WTC11 (cell line): ENCODE measurements around the gene MRPL24. TPM values are rescaled to one million over a fixed set of nuclear protein-coding genes. Genes with fewer than 3 reads are reported as not detected.

ENCODE experiments used
- ATAC-seq: fragments of 200-7000 bp; cut with Tn5 transposase; 2 replicates; pipeline ENCODE4 v1.10.0; 2021; ENCODE audit warnings: mild to moderate bottlenecking, moderate library complexity
- Bru-seq: library from RNA; stranded (reverse); fragments of 400-500 nt; gene quantifications from one replicate; lab custom pipeline; 2021; lab: Mats Ljungman, UMichigan
- CTCF ChIA-PET: fragments of 300-600 bp; sonication (Branson Sonifier 250); formaldehyde crosslinking; loops from one replicate; lab custom pipeline; 2021; ENCODE audit warnings: antibody characterized with exemption; lab: Charles Lee
- POLR2A ChIA-PET: fragments of 350-600 bp; sonication (Branson Sonifier 250); formaldehyde crosslinking; loops from one replicate; lab custom pipeline; 2021; ENCODE audit warnings: antibody characterized with exemption; lab: Charles Lee
- DNase-seq: peaks from one replicate; pipeline ENCODE4 v3.0.0; 2021; ENCODE audit warnings: low spot score
- H3K27ac Mint-ChIP-seq: 2 replicates; pipeline ENCODE4 v1.8.0; 2021; ENCODE audit warnings: mixed read lengths
- H3K27me3 Mint-ChIP-seq: 2 replicates; pipeline ENCODE4 v1.8.0; 2021; ENCODE audit warnings: low read depth, mild to moderate bottlenecking, moderate library complexity, mixed read lengths
- H3K36me3 Mint-ChIP-seq: 2 replicates; pipeline ENCODE4 v1.8.0; 2021; ENCODE audit warnings: mixed read lengths
- H3K4me1 Mint-ChIP-seq: 2 replicates; pipeline ENCODE4 v1.8.0; 2022; ENCODE audit warnings: mixed read lengths
- H3K4me3 Mint-ChIP-seq: 2 replicates; pipeline ENCODE4 v1.8.0; 2021; ENCODE audit warnings: mild to moderate bottlenecking, moderate library complexity, mixed read lengths
- H3K9me3 Mint-ChIP-seq: 2 replicates; pipeline ENCODE4 v1.8.0; 2021; ENCODE audit warnings: mixed read lengths
- ATF6 ChIP-seq: sonication (generic); formaldehyde crosslinking; IDR thresholded peaks from 2 replicates; pipeline ENCODE4 v1.8.1; 2023; ENCODE audit warnings: mild to moderate bottlenecking, missing genetic modification reagents
- CBFB ChIP-seq: sonication (generic); formaldehyde crosslinking; IDR thresholded peaks from 2 replicates; pipeline ENCODE4 v1.8.1; 2022; ENCODE audit warnings: mild to moderate bottlenecking, low read depth, missing genetic modification reagents
- CDX4 ChIP-seq: fragments of 250-450 bp; sonication (Bioruptor Pico); IDR thresholded peaks from 2 replicates; pipeline ENCODE4 v1.9.0; 2021; ENCODE audit warnings: moderate library complexity, mild to moderate bottlenecking, inconsistent platforms, borderline replicate concordance
- CREB1 ChIP-seq: sonication (generic); formaldehyde crosslinking; IDR thresholded peaks from 2 replicates; pipeline ENCODE4 v1.8.0; 2023; ENCODE audit warnings: mild to moderate bottlenecking, missing genetic modification reagents
- E2F1 ChIP-seq: sonication (generic); formaldehyde crosslinking; IDR thresholded peaks from 2 replicates; pipeline ENCODE4 v1.8.0; 2022; ENCODE audit warnings: mild to moderate bottlenecking, missing genetic modification reagents
- FOXK1 ChIP-seq: sonication (generic); formaldehyde crosslinking; IDR thresholded peaks from 2 replicates; pipeline ENCODE4 v1.8.0; 2022; ENCODE audit warnings: mild to moderate bottlenecking, moderate library complexity, missing genetic modification reagents
- HMGXB4 ChIP-seq: sonication (generic); formaldehyde crosslinking; IDR thresholded peaks from 2 replicates; pipeline ENCODE4 v1.8.1; 2023; ENCODE audit warnings: mild to moderate bottlenecking, moderate library complexity, missing genetic modification reagents
- IRF2 ChIP-seq: sonication (generic); formaldehyde crosslinking; IDR thresholded peaks from 2 replicates; pipeline ENCODE4 v1.8.0; 2022; ENCODE audit warnings: low read depth, missing genetic modification reagents, borderline replicate concordance
- NFE2L1 ChIP-seq: sonication (generic); formaldehyde crosslinking; IDR thresholded peaks from 2 replicates; pipeline ENCODE4 v1.8.1; 2023; ENCODE audit warnings: missing genetic modification reagents
- NFYB ChIP-seq: sonication (generic); formaldehyde crosslinking; conservative IDR thresholded peaks from 2 replicates; pipeline ENCODE4 v1.8.0; 2022; ENCODE audit warnings: low read depth, missing genetic modification reagents
- PRRX2 ChIP-seq: fragments of 250-450 bp; sonication (Bioruptor Pico); IDR thresholded peaks from 2 replicates; pipeline ENCODE4 v1.8.0; 2021; ENCODE audit warnings: mild to moderate bottlenecking
- RORB ChIP-seq: fragments of 250-450 bp; sonication (Bioruptor Pico); IDR thresholded peaks from 2 replicates; pipeline ENCODE4 v1.9.0; 2021; ENCODE audit warnings: mild to moderate bottlenecking
- SMAD3 ChIP-seq: sonication (generic); formaldehyde crosslinking; IDR thresholded peaks from 2 replicates; pipeline ENCODE4 v1.8.0; 2022; ENCODE audit warnings: missing genetic modification reagents, mild to moderate bottlenecking, borderline replicate concordance
- SMAD4 ChIP-seq: sonication (generic); formaldehyde crosslinking; IDR thresholded peaks from 2 replicates; pipeline ENCODE4 v1.8.0; 2022; ENCODE audit warnings: mild to moderate bottlenecking, missing genetic modification reagents
- SOX15 ChIP-seq: fragments of 250-450 bp; sonication (Bioruptor Pico); IDR thresholded peaks from 2 replicates; pipeline ENCODE4 v1.9.0; 2021; ENCODE audit warnings: mild to moderate bottlenecking
- TEAD1 ChIP-seq: sonication (generic); formaldehyde crosslinking; IDR thresholded peaks from 2 replicates; pipeline ENCODE4 v1.8.0; 2022; ENCODE audit warnings: mild to moderate bottlenecking, missing genetic modification reagents
- ZBTB21 ChIP-seq: sonication (generic); formaldehyde crosslinking; IDR thresholded peaks from 2 replicates; pipeline ENCODE4 v1.8.1; 2023; ENCODE audit warnings: mild to moderate bottlenecking, missing genetic modification reagents, borderline replicate concordance
- ZNF232 ChIP-seq: sonication (generic); formaldehyde crosslinking; IDR thresholded peaks from 2 replicates; pipeline ENCODE4 v1.8.0; 2022; ENCODE audit warnings: mild to moderate bottlenecking, missing genetic modification reagents
- long read RNA-seq, 3 experiments: library from RNA in 1 of 3; library from capped mRNA in 1 of 3; library from polyadenylated mRNA in 1 of 3; unstranded in 2 of 3; stranded (forward) in 1 of 3; transcript quantifications; one replicate each; pipeline ENCODE4 v2.0.0, GENCODE V29; 2021
- total RNA-seq: library from RNA; stranded (reverse); gene quantifications from 3 replicates; pipeline ENCODE4 v1.2.3, GENCODE V29; 2021
- TF ChIP-seq, protein P1 (sequence below): fragments of 250-450 bp; sonication (Bioruptor Pico); IDR thresholded peaks from 2 replicates; pipeline ENCODE4 v1.8.0; 2021; ENCODE audit warnings: mild to moderate bottlenecking
- TF ChIP-seq, protein P2 (sequence below): sonication (generic); formaldehyde crosslinking; conservative IDR thresholded peaks from 2 replicates; pipeline ENCODE4 v1.8.1; 2022; ENCODE audit warnings: mild to moderate bottlenecking, missing genetic modification reagents
- TF ChIP-seq, protein P3 (sequence below): fragments of 250-450 bp; sonication (Bioruptor Pico); IDR thresholded peaks from 2 replicates; pipeline ENCODE4 v1.9.0; 2021; ENCODE audit warnings: mild to moderate bottlenecking
- TF ChIP-seq, protein P4 (sequence below): sonication (generic); formaldehyde crosslinking; IDR thresholded peaks from 2 replicates; pipeline ENCODE4 v1.8.0; 2022; ENCODE audit warnings: mild to moderate bottlenecking, missing genetic modification reagents

MRPL24 gene
- total RNA-seq (35.1 to 37.4 TPM (median 35.2 TPM) in 3 replicates), Bru-seq, nascent RNA (percentile 82 among the genes with signal in this experiment)
- long read RNA-seq, experiment 1, transcript MRPL24-202 (6 exons, 883 nt) = minor isoform, 11 of 44 reads
- long read RNA-seq, experiment 1, transcript MRPL24-201 (6 exons, 883 nt) = major isoform, 18 of 44 reads
- long read RNA-seq, experiment 1, partial matches to known transcripts = 5 of 44 reads
- long read RNA-seq, experiment 1, other reads (novel, unspliced or antisense) = 8 of 44 reads
- long read RNA-seq, experiment 2, transcript MRPL24-201 (6 exons, 883 nt) = major isoform, 21 of 50 reads
- long read RNA-seq, experiment 2, transcript MRPL24-202 (6 exons, 883 nt) = minor isoform, 16 of 50 reads
- long read RNA-seq, experiment 2, partial matches to known transcripts = 10 of 50 reads
- long read RNA-seq, experiment 2, other reads (novel, unspliced or antisense) = 3 of 50 reads
- long read RNA-seq, experiment 3, transcript MRPL24-201 (6 exons, 883 nt) = minor isoform, 33 of 84 reads
- long read RNA-seq, experiment 3, transcript MRPL24-202 (6 exons, 883 nt) = major isoform, 41 of 84 reads
- long read RNA-seq, experiment 3, partial matches to known transcripts = 1 of 84 reads
- long read RNA-seq, experiment 3, other reads (novel, unspliced or antisense) = 9 of 84 reads

DNA sequence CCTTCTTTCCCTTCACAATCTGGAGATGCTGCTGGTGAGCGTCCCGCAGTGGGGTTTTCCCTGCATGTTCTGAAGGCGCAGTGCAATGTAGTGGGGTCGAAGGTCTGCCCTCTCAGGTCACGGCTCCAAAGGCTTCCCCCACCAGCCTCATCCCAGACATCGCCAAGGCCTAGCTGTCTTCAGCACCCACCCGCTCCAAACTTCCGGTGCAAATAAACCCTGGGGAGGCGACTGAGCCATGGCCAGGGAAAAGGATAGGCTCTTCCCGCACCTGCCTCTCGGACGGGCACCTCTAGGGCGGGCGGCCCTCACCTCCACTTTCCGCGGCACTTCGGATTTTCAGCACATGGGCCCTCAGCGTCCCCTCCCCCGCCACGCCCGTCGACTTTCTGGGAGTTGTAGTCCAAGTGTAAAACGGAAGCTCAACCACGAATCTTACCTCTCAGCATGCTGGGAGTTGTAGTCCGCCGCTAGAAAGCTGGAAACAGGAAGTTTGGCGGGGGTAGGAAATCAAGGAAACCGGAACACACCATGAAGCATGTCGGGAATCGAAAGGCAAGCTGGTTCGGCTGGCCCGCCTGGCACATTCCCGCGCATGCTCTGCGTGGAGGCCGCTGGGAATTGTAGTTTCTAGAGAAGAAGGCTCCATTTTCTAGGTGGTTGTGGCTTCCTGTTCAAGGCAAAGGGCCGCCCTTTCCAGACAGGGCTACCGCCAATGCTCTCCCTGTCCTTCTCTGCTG is at the start of gene MRPL24:
MRPL24 (minus strand) TSS at position 348 of the 740 bp plus-strand sequence. CDS start 2,384 bp downstream, outside the sequence.
- Mint-ChIP-seq H3K4me3 (peak within 1 kb of the TSS; percentile 90), H3K9me3 (no peaks in the 10 kb centered on the region), H3K27ac (peak within 1 kb of the TSS; percentile 100), H3K36me3 (peaks cover 31% of the 10 kb centered on the region), H3K27me3 (no peaks in the 10 kb centered on the region), H3K4me1 (peaks cover 24% of the 10 kb centered on the region)
- ChIA-PET POLR2A (interaction anchor here (0.5 to 2.1 kb wide), 18 partner anchors 8 to 595 kb away, joined by 3 to 36 read pairs (median 5); partner anchors contain the start of genes HDGF, ISG20L2, METTL25B and PRCC), CTCF (interaction anchor here (0.6 to 2.2 kb wide), 20 partner anchors 11 to 187 kb away, joined by 3 to 42 read pairs (median 4); partner anchors contain the start of genes CRABP2, HDGF, INSRR and ISG20L2)
- peak; percentile 86 for ATAC-seq
- peak; percentile 98 for DNase-seq
- no peak; the same call in 1 of the 2 replicates for TF ChIP-seq CREB1
- TF ChIP-seq NFE2L1 (CRISPR knock-in tag) = 0 out of 2 replicates have a peak, but pooled peaks have one; percentile 20
- TF ChIP-seq, protein P1, sequence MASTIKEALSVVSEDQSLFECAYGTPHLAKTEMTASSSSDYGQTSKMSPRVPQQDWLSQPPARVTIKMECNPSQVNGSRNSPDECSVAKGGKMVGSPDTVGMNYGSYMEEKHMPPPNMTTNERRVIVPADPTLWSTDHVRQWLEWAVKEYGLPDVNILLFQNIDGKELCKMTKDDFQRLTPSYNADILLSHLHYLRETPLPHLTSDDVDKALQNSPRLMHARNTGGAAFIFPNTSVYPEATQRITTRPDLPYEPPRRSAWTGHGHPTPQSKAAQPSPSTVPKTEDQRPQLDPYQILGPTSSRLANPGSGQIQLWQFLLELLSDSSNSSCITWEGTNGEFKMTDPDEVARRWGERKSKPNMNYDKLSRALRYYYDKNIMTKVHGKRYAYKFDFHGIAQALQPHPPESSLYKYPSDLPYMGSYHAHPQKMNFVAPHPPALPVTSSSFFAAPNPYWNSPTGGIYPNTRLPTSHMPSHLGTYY = 0 out of 2 replicates have a peak, but pooled peaks have one; percentile 43
- peak; percentile 33; the same call in 1 of the 2 replicates for TF ChIP-seq TEAD1 (CRISPR knock-in tag)
- TF ChIP-seq HMGXB4 = no peak
- peak; percentile 93 for TF ChIP-seq FOXK1 (CRISPR knock-in tag)
- 0 out of 2 replicates have a peak, but pooled peaks have one; percentile 34 for TF ChIP-seq ZNF232 (CRISPR knock-in tag)
- TF ChIP-seq, protein P2, sequence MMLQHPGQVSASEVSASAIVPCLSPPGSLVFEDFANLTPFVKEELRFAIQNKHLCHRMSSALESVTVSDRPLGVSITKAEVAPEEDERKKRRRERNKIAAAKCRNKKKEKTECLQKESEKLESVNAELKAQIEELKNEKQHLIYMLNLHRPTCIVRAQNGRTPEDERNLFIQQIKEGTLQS (CRISPR knock-in tag) = no peak
- TF ChIP-seq, protein P3, sequence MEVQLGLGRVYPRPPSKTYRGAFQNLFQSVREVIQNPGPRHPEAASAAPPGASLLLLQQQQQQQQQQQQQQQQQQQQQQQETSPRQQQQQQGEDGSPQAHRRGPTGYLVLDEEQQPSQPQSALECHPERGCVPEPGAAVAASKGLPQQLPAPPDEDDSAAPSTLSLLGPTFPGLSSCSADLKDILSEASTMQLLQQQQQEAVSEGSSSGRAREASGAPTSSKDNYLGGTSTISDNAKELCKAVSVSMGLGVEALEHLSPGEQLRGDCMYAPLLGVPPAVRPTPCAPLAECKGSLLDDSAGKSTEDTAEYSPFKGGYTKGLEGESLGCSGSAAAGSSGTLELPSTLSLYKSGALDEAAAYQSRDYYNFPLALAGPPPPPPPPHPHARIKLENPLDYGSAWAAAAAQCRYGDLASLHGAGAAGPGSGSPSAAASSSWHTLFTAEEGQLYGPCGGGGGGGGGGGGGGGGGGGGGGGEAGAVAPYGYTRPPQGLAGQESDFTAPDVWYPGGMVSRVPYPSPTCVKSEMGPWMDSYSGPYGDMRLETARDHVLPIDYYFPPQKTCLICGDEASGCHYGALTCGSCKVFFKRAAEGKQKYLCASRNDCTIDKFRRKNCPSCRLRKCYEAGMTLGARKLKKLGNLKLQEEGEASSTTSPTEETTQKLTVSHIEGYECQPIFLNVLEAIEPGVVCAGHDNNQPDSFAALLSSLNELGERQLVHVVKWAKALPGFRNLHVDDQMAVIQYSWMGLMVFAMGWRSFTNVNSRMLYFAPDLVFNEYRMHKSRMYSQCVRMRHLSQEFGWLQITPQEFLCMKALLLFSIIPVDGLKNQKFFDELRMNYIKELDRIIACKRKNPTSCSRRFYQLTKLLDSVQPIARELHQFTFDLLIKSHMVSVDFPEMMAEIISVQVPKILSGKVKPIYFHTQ (CRISPR knock-in tag) = no peak
- TF ChIP-seq, protein P4, sequence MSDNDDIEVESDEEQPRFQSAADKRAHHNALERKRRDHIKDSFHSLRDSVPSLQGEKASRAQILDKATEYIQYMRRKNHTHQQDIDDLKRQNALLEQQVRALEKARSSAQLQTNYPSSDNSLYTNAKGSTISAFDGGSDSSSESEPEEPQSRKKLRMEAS (CRISPR knock-in tag) = peak; percentile 94
- no peak for TF ChIP-seq NFYB (CRISPR knock-in tag)
- TF ChIP-seq IRF2 (CRISPR knock-in tag) = no peak
- TF ChIP-seq RORB (CRISPR knock-in tag) = no peak
- peak; percentile 73 for TF ChIP-seq ZBTB21 (CRISPR knock-in tag)
- TF ChIP-seq SOX15 (CRISPR knock-in tag) = no peak
- no peak for TF ChIP-seq CDX4 (CRISPR knock-in tag)
- no peak for TF ChIP-seq E2F1
- TF ChIP-seq ATF6 (CRISPR knock-in tag) = no peak; the same call in 1 of the 2 replicates
- peak; percentile 78; the same call in 1 of the 2 replicates for TF ChIP-seq SMAD3 (CRISPR knock-in tag)
- no peak for TF ChIP-seq SMAD4 (CRISPR knock-in tag)
- no peak for TF ChIP-seq CBFB (CRISPR knock-in tag)
- TF ChIP-seq PRRX2 = peak; percentile 76
